Osteoblast (primary cell): ENCODE measurements around the gene GRHPR. TPM values are rescaled to one million over a fixed set of nuclear protein-coding genes. Genes with fewer than 3 reads are reported as not detected.

Experiments
- DNase-seq: peaks from one replicate; pipeline ENCODE4 v3.0.0; 2011; ENCODE audit warnings: low spot score, mixed read lengths; ENCODE audit not compliant: insufficient read length; ENCODE audit errors: missing footprints
- H2AFZ ChIP-seq: 2 replicates; pipeline ENCODE4 v1.6.0; 2011; ENCODE audit warnings: mild to moderate bottlenecking, low read length
- H3K27ac ChIP-seq: 2 replicates; pipeline ENCODE4 v1.5.1; 2011; ENCODE audit warnings: mild to moderate bottlenecking, low read depth, low read length, moderate library complexity
- H3K27me3 ChIP-seq: 2 replicates; pipeline ENCODE4 v1.6.0; 2012; ENCODE audit warnings: mild to moderate bottlenecking, control low read depth, inconsistent platforms, low read length, moderate library complexity; ENCODE audit not compliant: insufficient read depth
- H3K36me3 ChIP-seq: 2 replicates; pipeline ENCODE4 v1.5.1; 2011; ENCODE audit warnings: mild to moderate bottlenecking, low read length, control low read depth, moderate library complexity; ENCODE audit not compliant: insufficient read depth
- H3K4me1 ChIP-seq: 2 replicates; pipeline ENCODE4 v1.5.1; 2011; ENCODE audit warnings: mild to moderate bottlenecking, low read length, control low read depth, moderate library complexity; ENCODE audit not compliant: insufficient read depth
- H3K4me2 ChIP-seq: 2 replicates; pipeline ENCODE4 v1.6.0; 2011; ENCODE audit warnings: mild to moderate bottlenecking, low read length; ENCODE audit not compliant: insufficient read depth
- H3K4me3 ChIP-seq: fragments of 200-600 bp; sonication (generic); 3 replicates; pipeline ENCODE4 v1.5.1; 2012; ENCODE audit warnings: mild to moderate bottlenecking, low read length, inconsistent platforms; ENCODE audit not compliant: insufficient read depth
- H3K79me2 ChIP-seq: 2 replicates; pipeline ENCODE4 v1.6.0; 2012; ENCODE audit warnings: mild to moderate bottlenecking, low read length, control low read depth, inconsistent platforms; ENCODE audit not compliant: insufficient read depth
- H3K9me3 ChIP-seq: 2 replicates; pipeline ENCODE4 v1.5.1; 2011; ENCODE audit warnings: low read depth, low read length, control low read depth
- H4K20me1 ChIP-seq: 2 replicates; pipeline ENCODE4 v1.6.0; 2012; ENCODE audit warnings: mild to moderate bottlenecking, low read length, control low read depth; ENCODE audit not compliant: insufficient read depth
- CTCF ChIP-seq: IDR thresholded peaks from 2 replicates; pipeline ENCODE4 v1.5.1; 2011; ENCODE audit warnings: mild to moderate bottlenecking, low read depth, low read length, moderate library complexity; ENCODE audit errors: extremely low read depth
- total RNA-seq: library from RNA; depleted of rRNA; stranded (reverse); fragments of >200 nt; gene quantifications from 2 replicates; pipeline ENCODE4 v1.2.3, GENCODE V29; 2012

Gene GRHPR
- total RNA-seq, 1 donor: 165 TPM

- Histone ChIP-seq H2AFZ (no peak overlapping the region), H3K36me3 (peaks cover 3% of the 10 kb centered on the region), H3K4me2 (no peak overlapping the region), H4K20me1 (peaks cover 58% of the 10 kb centered on the region), H3K4me1 (no peaks in the 10 kb centered on the region), H3K79me2 (peaks cover 90% of the 10 kb centered on the region), H3K27me3 (no peaks in the 10 kb centered on the region), H3K4me3 (no peak overlapping the region), H3K9me3 (no peaks in the 10 kb centered on the region), H3K27ac (no peak overlapping the region)
- TF ChIP-seq CTCF: no peak
- no peak for DNase-seq
These were observed 30.1 kb downstream of the GRHPR start for GRCh38 chr9:37452611-37453010.

GRCh38 chr9:37453827-37454226 lies 31.3 kb downstream of the GRHPR start:
- no peaks in the 10 kb centered on the region for H3K27me3 ChIP-seq
- H2AFZ ChIP-seq: no peak overlapping the region
- H3K4me1 ChIP-seq: no peaks in the 10 kb centered on the region
- TF ChIP-seq CTCF: no peak
- no peak overlapping the region for H3K4me3 ChIP-seq
- peaks cover 3% of the 10 kb centered on the region for H3K36me3 ChIP-seq
- no peaks in the 10 kb centered on the region for H3K9me3 ChIP-seq
- no peak for DNase-seq
- peaks cover 62% of the 10 kb centered on the region for H4K20me1 ChIP-seq
- H3K79me2 ChIP-seq: peaks cover 93% of the 10 kb centered on the region
- no peak overlapping the region for H3K27ac ChIP-seq
- H3K4me2 ChIP-seq: no peak overlapping the region

GRCh38 chr9:37454238-37454637 lies 31.7 kb downstream of the GRHPR start:
- peaks cover 96% of the 10 kb centered on the region for H3K79me2 ChIP-seq
- H3K9me3 ChIP-seq: no peaks in the 10 kb centered on the region
- peaks cover 61% of the 10 kb centered on the region for H4K20me1 ChIP-seq
- no peak overlapping the region for H3K27ac ChIP-seq
- H3K4me3 ChIP-seq: no peak overlapping the region
- H3K4me1 ChIP-seq: no peaks in the 10 kb centered on the region
- TF ChIP-seq CTCF: no peak
- H2AFZ ChIP-seq: no peak overlapping the region
- H3K4me2 ChIP-seq: no peak overlapping the region
- peaks cover 3% of the 10 kb centered on the region for H3K36me3 ChIP-seq
- no peak for DNase-seq
- no peaks in the 10 kb centered on the region for H3K27me3 ChIP-seq

- TF ChIP-seq CTCF: no peak
- Histone ChIP-seq H3K36me3 (no peaks in the 10 kb centered on the region), H3K79me2 (peaks cover 96% of the 10 kb centered on the region), H3K9me3 (no peaks in the 10 kb centered on the region), H2AFZ (no peak overlapping the region), H3K27me3 (no peaks in the 10 kb centered on the region), H3K27ac (no peak overlapping the region), H3K4me3 (no peak overlapping the region), H4K20me1 (peaks cover 60% of the 10 kb centered on the region), H3K4me2 (no peak overlapping the region), H3K4me1 (no peaks in the 10 kb centered on the region)
- no peak for DNase-seq
These were observed 33.6 kb downstream of the GRHPR start for GRCh38 chr9:37455884-37456647.
